GM18511 (cell line): ENCODE measurements around the gene TNIK.
A peak's percentile ranks its signal among the peaks of the same experiment; 100 is the strongest.
"Not testable (repeated sequence)": the region's sequence is repeated elsewhere in the genome, so short reads cannot be mapped to it uniquely, and the experiment has no call there.

ENCODE experiments used
- ATAC-seq: cut with Tn5 transposase; IDR thresholded peaks from one replicate; pipeline ENCODE4 v1.9.1; 2021; ENCODE audit warnings: mild to moderate bottlenecking, moderate library complexity; ENCODE audit not compliant: unreplicated experiment

The TNIK gene

GRCh38 chr3:171261487-171261886, 198.7 kb downstream of the TNIK start:
- no peak for ATAC-seq

DNA sequence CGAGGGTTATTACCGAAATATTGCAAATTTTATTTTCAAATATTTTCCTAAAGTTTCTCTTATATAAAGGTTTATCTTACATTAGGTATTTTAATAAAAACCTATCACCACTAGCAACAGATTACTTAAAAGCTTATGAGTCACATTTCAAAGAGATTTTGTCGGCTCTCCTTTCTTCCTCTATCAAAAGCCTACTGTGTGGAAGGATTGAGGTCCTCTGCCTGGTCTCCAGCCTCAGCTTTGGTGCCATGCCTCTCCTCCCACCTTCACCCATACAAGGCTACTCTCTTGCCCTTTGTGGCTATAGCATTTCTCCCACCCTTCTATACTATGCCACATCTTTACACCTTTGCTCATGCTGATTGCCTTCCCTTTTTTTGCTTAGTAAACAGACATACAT, 199.3 kb downstream of the TNIK start:
- no peak for ATAC-seq

GRCh38 chr3:171260466-171260865, 199.7 kb downstream of the TNIK start:
- no peak for ATAC-seq

GRCh38 chr3:171258316-171258715, 201.9 kb downstream of the TNIK start:
- no peak for ATAC-seq

DNA sequence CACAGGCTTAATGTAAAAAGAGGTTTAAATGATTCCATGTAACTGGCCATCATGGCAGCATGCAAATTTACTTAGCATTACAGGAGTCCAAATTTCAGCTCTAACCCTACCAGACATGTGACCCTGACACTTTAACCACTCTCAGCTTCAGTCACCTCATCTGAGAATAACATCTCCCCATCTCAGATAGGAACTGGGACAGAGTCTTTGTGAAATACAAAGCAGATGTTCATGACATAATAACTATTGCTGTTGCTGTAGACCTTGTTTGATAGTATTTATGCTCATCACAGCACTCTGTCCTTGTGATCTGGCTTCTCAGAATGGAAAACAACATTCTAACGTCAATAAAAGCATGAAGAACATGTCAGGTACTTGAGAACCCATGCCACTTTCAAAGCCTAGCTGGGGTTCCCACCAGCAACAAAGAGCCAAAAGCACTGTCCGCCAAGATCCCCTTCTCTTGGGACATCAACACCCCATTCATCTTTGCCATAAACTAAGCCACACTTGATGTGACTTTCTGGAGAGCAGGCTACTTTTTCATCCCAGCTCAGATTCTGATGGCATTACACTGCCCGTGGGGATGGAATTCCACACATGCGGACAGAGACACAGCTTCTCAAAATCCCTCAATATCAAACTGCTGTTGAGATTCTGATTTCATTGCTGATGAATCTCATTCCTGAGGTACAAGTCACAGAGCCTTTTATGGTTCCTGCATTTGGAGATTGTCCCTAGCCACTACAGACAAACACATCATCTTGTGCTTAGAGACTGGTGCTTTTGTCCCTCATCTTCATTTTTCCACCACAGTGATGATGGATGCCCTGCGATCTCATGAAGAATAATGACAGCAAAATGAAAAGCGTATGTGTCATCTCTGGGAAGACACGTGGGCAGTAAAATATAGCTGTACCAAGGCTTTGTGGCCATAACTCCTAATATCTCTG, 202.7 kb downstream of the TNIK start:
- peak; percentile 60 for ATAC-seq

DNA sequence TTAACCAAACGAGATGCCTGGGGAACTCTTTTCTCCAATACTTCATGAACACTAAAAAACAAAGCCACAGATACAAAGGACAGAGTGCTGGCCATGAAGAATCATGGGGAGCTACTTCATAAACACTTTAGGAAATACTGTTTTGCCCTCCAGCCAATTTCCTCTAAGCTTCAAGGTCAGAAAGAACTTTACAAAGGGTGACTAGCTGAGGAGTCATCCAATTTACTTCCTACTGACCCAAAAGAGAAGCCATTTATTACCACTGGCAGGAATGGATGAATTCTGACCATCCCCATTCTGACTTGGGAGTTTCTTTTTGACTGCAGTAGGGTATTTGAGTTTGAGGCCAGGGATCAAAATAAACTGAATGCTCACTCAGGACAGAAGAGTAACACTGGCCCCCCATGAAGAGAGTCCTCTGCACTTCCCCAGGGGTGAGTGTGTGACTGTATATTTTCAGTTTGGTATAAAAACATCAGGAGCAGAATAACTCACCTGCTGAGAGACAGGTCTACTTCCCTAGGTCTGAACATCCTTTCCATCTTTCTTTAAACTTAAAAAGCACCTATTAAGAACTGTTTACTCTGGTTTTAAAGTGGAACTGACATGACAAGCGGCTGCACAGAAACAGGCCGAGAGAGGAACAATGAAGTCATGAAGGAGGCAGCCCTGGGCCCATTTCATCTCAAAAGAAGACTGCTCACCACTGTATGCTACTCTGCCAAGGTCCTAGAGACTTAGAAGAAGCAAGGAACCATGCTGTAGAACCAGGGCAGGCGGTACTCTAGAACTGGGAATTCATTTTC, 203.6 kb downstream of the TNIK start:
- ATAC-seq: no peak

- peak; percentile 66 for ATAC-seq
Measured at GRCh38 chr3:171255236-171255806, 204.9 kb downstream of the TNIK start.

DNA sequence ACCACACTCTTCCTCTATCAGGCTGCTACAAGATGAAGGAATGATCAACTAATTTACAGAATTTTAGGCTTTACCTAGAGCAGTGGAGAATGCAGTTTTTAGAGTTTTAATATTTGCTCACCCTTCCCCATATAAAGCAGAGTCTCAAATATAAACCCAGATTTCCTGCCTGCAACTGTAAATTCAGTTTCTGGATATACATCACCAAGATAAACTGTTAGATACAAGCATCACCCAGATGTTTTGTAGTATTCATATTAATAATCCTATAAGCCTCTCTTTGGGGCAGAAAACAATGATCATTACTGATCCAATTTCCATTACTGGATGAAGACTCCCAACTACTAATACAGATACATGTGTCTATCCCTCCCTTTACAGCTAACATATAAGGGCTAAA, 205.9 kb downstream of the TNIK start:
- ATAC-seq: no peak

GRCh38 chr3:171251835-171252234, 208.4 kb downstream of the TNIK start:
- ATAC-seq: no peak

DNA sequence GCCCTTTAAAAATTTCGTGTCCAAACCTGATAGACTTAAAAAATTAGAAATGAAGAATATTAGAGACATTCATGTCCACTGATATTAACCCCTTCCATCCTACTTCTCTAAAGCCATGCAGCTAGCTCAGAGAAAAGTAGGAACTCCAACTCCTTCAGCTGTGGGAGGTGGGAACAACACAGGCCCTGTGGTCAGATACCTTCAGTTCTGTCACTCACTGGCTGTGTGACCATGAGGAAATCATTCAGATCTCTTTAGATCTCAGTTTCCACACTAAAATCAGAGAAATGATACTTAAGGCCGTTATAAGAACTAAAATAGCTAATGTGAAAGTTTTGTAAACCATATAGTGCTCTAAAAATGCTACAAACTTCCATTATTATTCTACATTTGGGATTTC, 209.8 kb downstream of the TNIK start:
- no peak for ATAC-seq

- peak; percentile 24 for ATAC-seq
Measured at GRCh38 chr3:171249245-171249644, 211.0 kb downstream of the TNIK start.

GRCh38 chr3:171248426-171249111, 211.6 kb downstream of the TNIK start:
- ATAC-seq: peak; percentile 88

GRCh38 chr3:171245796-171246765, 214.1 kb downstream of the TNIK start:
- ATAC-seq: no peak

DNA sequence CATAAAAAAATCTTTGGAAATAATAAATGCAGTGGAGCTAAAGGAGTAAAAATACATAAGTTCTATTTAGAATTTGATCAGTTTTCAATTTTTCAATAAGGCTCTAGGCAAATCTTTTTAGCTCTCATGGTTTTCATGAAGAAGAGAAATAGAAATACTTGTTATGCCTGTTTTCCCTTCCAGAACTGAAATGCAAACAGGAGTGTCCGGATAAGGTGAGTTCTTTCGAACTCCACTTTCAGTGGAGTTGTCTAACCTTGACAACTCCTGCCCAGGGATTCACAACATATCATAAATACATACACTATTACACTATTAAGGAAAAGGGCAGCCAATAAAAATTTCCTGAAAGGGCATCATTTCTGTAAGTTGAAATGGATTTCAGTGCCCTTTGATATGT, 217.3 kb downstream of the TNIK start:
- no peak for ATAC-seq

DNA sequence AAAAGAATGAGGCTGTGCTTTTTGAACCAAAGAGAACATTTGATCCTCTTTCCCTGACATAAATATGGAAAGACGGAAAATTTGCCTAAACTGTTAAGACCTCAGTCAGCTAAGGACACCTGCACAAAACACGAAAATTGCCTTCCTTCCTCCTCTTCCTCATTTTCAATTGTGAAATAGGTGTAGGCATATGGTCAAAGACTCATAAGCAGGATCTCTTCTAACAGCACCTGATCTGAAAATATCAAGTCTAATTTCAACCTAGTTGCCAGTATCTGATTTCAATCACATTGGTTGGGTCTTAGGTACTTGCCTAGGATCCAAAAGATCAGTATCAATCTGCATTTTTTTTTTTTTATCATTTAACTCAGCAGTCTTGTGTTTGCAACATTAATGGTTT, 218.0 kb downstream of the TNIK start:
- no peak for ATAC-seq

DNA sequence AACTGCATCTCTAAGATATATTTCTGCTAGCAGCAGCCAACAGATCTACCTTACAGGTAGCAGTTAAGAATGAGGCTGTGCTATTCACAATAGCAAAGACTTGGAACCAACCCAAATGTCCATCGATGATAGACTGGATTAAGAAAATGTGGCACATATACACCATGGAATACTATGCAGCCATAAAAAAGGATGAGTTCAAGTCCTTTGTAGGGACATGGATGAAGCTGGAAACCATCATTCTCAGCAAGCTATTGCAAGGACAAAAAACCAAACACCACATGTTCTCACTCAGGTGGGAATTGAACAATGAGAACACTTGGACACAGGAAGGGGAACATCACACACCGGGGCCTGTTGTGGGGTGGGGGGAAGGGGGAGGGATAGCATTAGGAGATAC, 218.6 kb downstream of the TNIK start:
- ATAC-seq: not testable (repeated sequence)

GRCh38 chr3:171240504-171240835, 219.7 kb downstream of the TNIK start:
- peak; percentile 74 for ATAC-seq

GRCh38 chr3:171239757-171240503, 220.3 kb downstream of the TNIK start:
- no peak for ATAC-seq

- no peak for ATAC-seq
Measured at GRCh38 chr3:171237009-171237385, 223.2 kb downstream of the TNIK start.
